H1 (cell line): ENCODE data around the gene FHDC1. TPM values are rescaled to one million over a fixed set of nuclear protein-coding genes. Genes with fewer than 3 reads are reported as not detected.

Source experiments
- CTCF ChIA-PET: fragments of 300-600 bp; sonication (Branson Sonifier 250); formaldehyde crosslinking; loops from one replicate; lab custom pipeline; 2021; ENCODE audit not compliant: partially characterized antibody; lab: Charles Lee
- POLR2A ChIA-PET: fragments of 300-600 bp; sonication (Branson Sonifier 250); formaldehyde crosslinking; loops from one replicate; lab custom pipeline; 2021; ENCODE audit warnings: inconsistent platforms; ENCODE audit not compliant: partially characterized antibody; lab: Charles Lee
- DNase-seq, 2 experiments: peaks; one replicate each; pipeline versions ENCODE4 v3.0.0 to v3.0.0-alpha.2; 2010 to 2022; ENCODE audit warnings: low spot score in 2 of 2, low read depth in 1 of 2, mixed read lengths in 1 of 2
- FAIRE-seq: peaks from 2 replicates; lab custom pipeline; 2011; peaks lifted over from hg19 to GRCh38; lab: Jason Lieb, UNC
- H2AFZ ChIP-seq: 2 replicates; pipeline ENCODE4 v1.8.1; 2012; ENCODE audit warnings: low read length, inconsistent platforms
- H2AK5ac ChIP-seq: 2 replicates; pipeline ENCODE4 v1.6.1; 2013; ENCODE audit warnings: low read depth, low read length
- H2BK120ac ChIP-seq: replicated peaks from 2 replicates; pipeline ENCODE3; 2013; ENCODE audit warnings: low read depth, low read length, inconsistent platforms
- H2BK12ac ChIP-seq: 2 replicates; pipeline ENCODE4 v1.6.1; 2013; ENCODE audit warnings: low read depth, low read length
- H2BK15ac ChIP-seq: 2 replicates; pipeline ENCODE4 v1.6.1; 2013; ENCODE audit warnings: low read length
- H2BK20ac ChIP-seq: 2 replicates; pipeline ENCODE4 v1.6.1; 2013; ENCODE audit warnings: low read length
- H2BK5ac ChIP-seq: 2 replicates; pipeline ENCODE4 v1.6.1; 2013; ENCODE audit warnings: low read depth, low read length
- H3K14ac ChIP-seq: 2 replicates; pipeline ENCODE4 v1.6.1; 2013; ENCODE audit warnings: inconsistent platforms; ENCODE audit not compliant: insufficient read length
- H3K18ac ChIP-seq: 2 replicates; pipeline ENCODE4 v1.6.1; 2013; ENCODE audit warnings: low read length; ENCODE audit errors: extremely low read depth
- H3K23ac ChIP-seq: 2 replicates; pipeline ENCODE4 v1.6.1; 2013; ENCODE audit warnings: inconsistent platforms; ENCODE audit not compliant: insufficient read length
- H3K23me2 ChIP-seq: 2 replicates; pipeline ENCODE4 v1.6.1; 2013; ENCODE audit warnings: low read depth, low read length
- H3K27ac ChIP-seq: 2 replicates; pipeline ENCODE4 v1.6.1; 2011; ENCODE audit warnings: low read depth, low read length, inconsistent platforms
- H3K27me3 ChIP-seq, 4 experiments: replicated peaks in 1 of 4; 1 replicate in 1 of 4; 2 replicates in 3 of 4; pipeline versions ENCODE4 v1.6.1 to v1.8.1; 2011 to 2013; ENCODE audit warnings: low read length in 3 of 4, mild to moderate bottlenecking in 3 of 4, inconsistent platforms in 2 of 4, mixed read lengths in 2 of 4, moderate library complexity in 1 of 4; ENCODE audit not compliant: control insufficient read depth in 3 of 4, insufficient read depth in 3 of 4; ENCODE audit errors: extremely low read depth in 1 of 4
- H3K36me3 ChIP-seq, 4 experiments: 2 replicates each; pipeline versions ENCODE4 v1.6.1 to v1.8.1; 2011 to 2013; ENCODE audit warnings: mild to moderate bottlenecking in 4 of 4, low read length in 3 of 4, moderate library complexity in 2 of 4, control low read depth in 1 of 4, inconsistent platforms in 1 of 4; ENCODE audit not compliant: insufficient read depth in 4 of 4, control insufficient read depth in 2 of 4
- H3K4ac ChIP-seq: replicated peaks from 2 replicates; pipeline ENCODE3; 2013; ENCODE audit warnings: low read length, low read depth, mixed read lengths, inconsistent platforms; ENCODE audit not compliant: insufficient read length
- H3K4me1 ChIP-seq, 4 experiments: replicated peaks in 1 of 4; 1 replicate in 1 of 4; 2 replicates in 3 of 4; pipeline versions ENCODE4 v1.6.1 to v1.8.1; 2011 to 2013; ENCODE audit warnings: low read length in 3 of 4, inconsistent platforms in 2 of 4, mixed read lengths in 1 of 4; ENCODE audit not compliant: insufficient read depth in 4 of 4, control insufficient read depth in 3 of 4
- H3K4me2 ChIP-seq, 2 experiments: 2 replicates each; pipeline versions ENCODE4 v1.6.1 to v1.8.1; 2011 to 2013; ENCODE audit warnings: low read depth in 2 of 2, low read length in 2 of 2, control low read depth in 1 of 2, inconsistent platforms in 1 of 2, mild to moderate bottlenecking in 1 of 2; ENCODE audit not compliant: insufficient read depth in 1 of 2
- H3K4me3 ChIP-seq, 4 experiments: fragments of 200-600, 300-600 bp in 1 of 4; sonication (generic), shearing (Covaris generic), sonication (Bioruptor Twin) in 1 of 4; 2 replicates each; pipeline versions ENCODE4 v1.5.1 to v1.8.1; 2011 to 2016; ENCODE audit warnings: low read length in 4 of 4, low read depth in 3 of 4, control low read depth in 2 of 4, inconsistent platforms in 2 of 4, mild to moderate bottlenecking in 2 of 4, mixed read lengths in 1 of 4, moderate library complexity in 1 of 4; ENCODE audit not compliant: insufficient read depth in 2 of 4; ENCODE audit errors: extremely low read depth in 1 of 4
- H3K56ac ChIP-seq: replicated peaks from 2 replicates; pipeline ENCODE3; 2013; ENCODE audit warnings: low read depth, mild to moderate bottlenecking, mixed read lengths, low read length, inconsistent platforms; ENCODE audit not compliant: insufficient read length
- H3K79me1 ChIP-seq: 2 replicates; pipeline ENCODE4 v1.6.1; 2013; ENCODE audit warnings: low read depth, low read length, control low read depth
- H3K79me2 ChIP-seq, 2 experiments: 2 replicates each; pipeline versions ENCODE4 v1.6.1 to v1.8.1; 2012 to 2013; ENCODE audit warnings: low read length in 2 of 2, mild to moderate bottlenecking in 2 of 2, inconsistent platforms in 1 of 2; ENCODE audit not compliant: insufficient read depth in 2 of 2, control insufficient read depth in 1 of 2
- H3K9ac ChIP-seq, 4 experiments: replicated peaks in 1 of 4; 1 replicate in 1 of 4; 2 replicates in 3 of 4; pipeline versions ENCODE4 v1.6.1 to v1.8.1; 2011 to 2013; ENCODE audit warnings: low read depth in 3 of 4, low read length in 3 of 4, control low read depth in 2 of 4, mild to moderate bottlenecking in 2 of 4, moderate library complexity in 2 of 4, inconsistent platforms in 1 of 4; ENCODE audit errors: extremely low read depth in 1 of 4
- H3K9me3 ChIP-seq, 2 experiments: 2 replicates each; pipeline versions ENCODE4 v1.6.1 to v1.8.1; 2012 to 2013; ENCODE audit warnings: mild to moderate bottlenecking in 2 of 2, moderate library complexity in 2 of 2, control low read depth in 1 of 2, inconsistent platforms in 1 of 2, low read depth in 1 of 2, low read length in 1 of 2, mixed read lengths in 1 of 2; ENCODE audit not compliant: insufficient read depth in 2 of 2
- H4K20me1 ChIP-seq, 2 experiments: replicated peaks in 1 of 2; 2 replicates each; pipeline versions ENCODE3 to v1.8.1; 2011 to 2013; ENCODE audit warnings: inconsistent platforms in 2 of 2, low read length in 2 of 2, mild to moderate bottlenecking in 1 of 2; ENCODE audit not compliant: insufficient read depth in 2 of 2, control insufficient read depth in 1 of 2
- H4K5ac ChIP-seq: 2 replicates; pipeline ENCODE4 v1.6.1; 2013; ENCODE audit warnings: low read length, low read depth, mixed read lengths, inconsistent platforms; ENCODE audit not compliant: insufficient read length
- H4K8ac ChIP-seq: 2 replicates; pipeline ENCODE4 v1.8.0; 2013; ENCODE audit warnings: mild to moderate bottlenecking, moderate library complexity, low read length, inconsistent platforms; ENCODE audit not compliant: insufficient read depth; ENCODE audit errors: extremely low read depth
- H4K91ac ChIP-seq: replicated peaks from 2 replicates; pipeline ENCODE3; 2013; ENCODE audit warnings: low read length, mixed read lengths, inconsistent platforms; ENCODE audit not compliant: insufficient read length
- ASH2L ChIP-seq: fragments of 200-600, 300-600 bp; sonication (generic); IDR thresholded peaks from one replicate; pipeline ENCODE4 v1.7.1; 2017; ENCODE audit warnings: low read length
- CREB1 ChIP-seq: IDR thresholded peaks from 2 replicates; pipeline ENCODE4 v1.6.1; 2012; ENCODE audit warnings: inconsistent platforms
- HDAC2 ChIP-seq, 2 experiments: fragments of 300-600 bp in 1 of 2; sonication (generic) in 1 of 2; IDR thresholded peaks; 2 replicates each; pipeline ENCODE4 v1.6.1; 2011 to 2012; ENCODE audit warnings: low read depth in 2 of 2, low read length in 2 of 2, mild to moderate bottlenecking in 2 of 2, moderate library complexity in 2 of 2, borderline replicate concordance in 1 of 2, inconsistent platforms in 1 of 2
- MAFK ChIP-seq: IDR thresholded peaks from 2 replicates; pipeline ENCODE4 v1.6.1; 2012; ENCODE audit warnings: low read depth, mild to moderate bottlenecking, improper control_type of control experiment, low read length
- RAD21 ChIP-seq, 2 experiments: IDR thresholded peaks in 1 of 2; conservative IDR thresholded peaks in 1 of 2; 2 replicates each; pipeline ENCODE4 v1.6.1; 2011; ENCODE audit warnings: low read depth in 2 of 2, low read length in 2 of 2, improper control_type of control experiment in 1 of 2, inconsistent platforms in 1 of 2, mild to moderate bottlenecking in 1 of 2, moderate library complexity in 1 of 2
- SIN3A ChIP-seq, 2 experiments: IDR thresholded peaks in 1 of 2; conservative IDR thresholded peaks in 1 of 2; 2 replicates each; pipeline ENCODE4 v1.6.1; 2011 to 2012; ENCODE audit warnings: low read length in 2 of 2, improper control_type of control experiment in 1 of 2, low read depth in 1 of 2, mild to moderate bottlenecking in 1 of 2
- SUZ12 ChIP-seq: fragments of 200-600 bp; sonication (generic); IDR thresholded peaks from 2 replicates; pipeline ENCODE4 v1.6.1; 2012; ENCODE audit warnings: mild to moderate bottlenecking, inconsistent platforms, low read length, moderate library complexity, mixed read lengths
- WGBS, 2 experiments: shearing (Covaris generic) in 1 of 2; methylation state at CpG; one replicate each; pipeline versions ENCODE4 v1.1.6 to v1.1.7; 2013 to 2015; ENCODE audit warnings: low lambda C conversion rate in 2 of 2, mixed read lengths in 2 of 2, inconsistent platforms in 1 of 2, low coverage in 1 of 2, missing lambda C conversion rate in 1 of 2; ENCODE audit not compliant: insufficient replicate concordance in 2 of 2, insufficient coverage in 1 of 2, insufficient read length in 1 of 2; ENCODE audit errors: extremely low coverage in 1 of 2, missing lambda C conversion rate in 1 of 2; 5-methylcytosine and 5-hydroxymethylcytosine counted together
- polyA plus RNA-seq, 7 experiments: library from polyadenylated mRNA; depleted of rRNA in 3 of 7; stranded (reverse) in 5 of 7; unstranded in 2 of 7; fragments of >200 nt in 5 of 7; fragments of 200-250 nt in 2 of 7; gene quantifications; 1 replicate in 5 of 7; 2 replicates in 1 of 7; 4 replicates in 1 of 7; pipeline versions ENCODE4 v1.2.1 to v1.2.3, GENCODE V29; 2011 to 2013; ENCODE audit warnings: missing spikeins in 2 of 7, mixed read lengths in 2 of 7
- total RNA-seq: library from RNA; stranded (reverse); fragmentation: NEBNext Ultra II Directional; extraction: Animal tissue kit (Norgen Biotek cat#: 25700); gene quantifications from 2 replicates; pipeline ENCODE4 v1.2.1, GENCODE V29; 2021
- TF ChIP-seq, protein P1 (sequence below): IDR thresholded peaks from 2 replicates; pipeline ENCODE4 v1.6.1; 2012; ENCODE audit warnings: inconsistent platforms

FHDC1 gene
- total and polyA plus RNA-seq, 2 of the 8 experiments (the other 6 are each of a cell fraction or from before 2014, with no cell fraction given) = 6.4 to 28.6 TPM

GRCh38 chr4:152936446-152937335, 568 bp downstream of the FHDC1 start:
- Histone ChIP-seq H3K23ac (no peak overlapping the region), H3K36me3 (no peaks in the 10 kb centered on the region), H3K27ac (peak overlapping the region; percentile 68; the same call in 1 of the 2 replicates), H2AK5ac (no peak overlapping the region), H2BK12ac (no peak overlapping the region), H3K14ac (no peak overlapping the region), H3K4me3 (peak overlapping the region; percentile 79 to 97 (median 82)), H3K9me3 (no peaks in the 10 kb centered on the region), H2BK15ac (no peak overlapping the region), H3K9ac (peak overlapping the region; percentile 62 to 89 (median 86)), H4K8ac (peak overlapping the region; percentile 98), H3K27me3 (peaks cover 0 to 13% (median 5%) of the 10 kb centered on the region in 4 experiments; a peak in 3 of 7 replicates), H3K23me2 (peaks cover 2% of the 10 kb centered on the region; the same call in 1 of the 2 replicates), H4K20me1 (peaks cover 13 to 16% of the 10 kb centered on the region in 2 experiments), H3K18ac (peak overlapping the region; percentile 89), H4K5ac (peak overlapping the region; percentile 15), H4K91ac (peak overlapping the region; percentile 17), H3K56ac (peak overlapping the region; percentile 80), H2BK5ac (peak overlapping the region; percentile 72; the same call in 1 of the 2 replicates), H3K4me2 (peak overlapping the region; percentile 65 to 97), H2BK20ac (no peak overlapping the region), H2BK120ac (peak overlapping the region; percentile 55), H2AFZ (no peak overlapping the region), H3K4me1 (peaks cover 0 to 8% (median 5%) of the 10 kb centered on the region in 4 experiments; a peak in 4 of 7 replicates), H3K79me1 (no peaks in the 10 kb centered on the region), H3K79me2 (peaks cover 14 to 42% of the 10 kb centered on the region in 2 experiments), H3K4ac (no peak overlapping the region)
- DNase-seq (peak in 1 of 2 experiments; percentile 78), FAIRE-seq (no peak)
- 2% methylated on average over 59 of the region's 93 CpGs; no CpG with 5 or more reads in 1 of the 2 experiments for WGBS, 2 experiments
- ChIA-PET POLR2A (interaction anchor here (0.6 to 6.6 kb wide), 12 partner anchors 13 to 529 kb away, joined by 3 to 61 read pairs (median 4); partner anchors contain the start of gene TMEM131L), CTCF (interaction anchor here (0.7 to 6.6 kb wide), 22 partner anchors 8 to 547 kb away, joined by 3 to 35 read pairs (median 5); no protein-coding TSS in a partner anchor)
- TF ChIP-seq SUZ12 (peak; percentile 42; the same call in 1 of the 2 replicates), MAFK (no peak), CREB1 (0 out of 2 replicates have a peak, but pooled peaks have one; percentile 6), SIN3A (conservative IDR thresholded peaks at IDR 0.05 in 1 of 2, IDR thresholded peaks at IDR 0.05 in 1 of 2; ENCODE audit: low read depth in 1 of 2, low read length in 2 of 2) (peak; percentile 38 to 68; a peak in 2 of 4 replicates), RAD21 (IDR thresholded peaks at IDR 0.05 in 1 of 2, conservative IDR thresholded peaks at IDR 0.05 in 1 of 2; ENCODE audit: low read depth in 2 of 2, low read length in 2 of 2) (no peak; a peak in 1 of 4 replicates), HDAC2 (IDR thresholded peaks at IDR 0.05; ENCODE audit: borderline replicate concordance in 1 of 2, low read depth in 2 of 2, low read length in 2 of 2) (0 out of 4 replicates have a peak, but pooled peaks of 1 of the 2 experiments have one; percentile 32), ASH2L (peak; percentile 63)
- TF ChIP-seq, protein P1, sequence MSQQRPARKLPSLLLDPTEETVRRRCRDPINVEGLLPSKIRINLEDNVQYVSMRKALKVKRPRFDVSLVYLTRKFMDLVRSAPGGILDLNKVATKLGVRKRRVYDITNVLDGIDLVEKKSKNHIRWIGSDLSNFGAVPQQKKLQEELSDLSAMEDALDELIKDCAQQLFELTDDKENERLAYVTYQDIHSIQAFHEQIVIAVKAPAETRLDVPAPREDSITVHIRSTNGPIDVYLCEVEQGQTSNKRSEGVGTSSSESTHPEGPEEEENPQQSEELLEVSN = peak; percentile 32
